D341Med (cell line): ENCODE measurements around the gene SECTM1.

ENCODE experiments used
- DNase-seq: peaks from one replicate; pipeline ENCODE4 v3.0.0; 2012; ENCODE audit warnings: low spot score

SECTM1 gene

DNA sequence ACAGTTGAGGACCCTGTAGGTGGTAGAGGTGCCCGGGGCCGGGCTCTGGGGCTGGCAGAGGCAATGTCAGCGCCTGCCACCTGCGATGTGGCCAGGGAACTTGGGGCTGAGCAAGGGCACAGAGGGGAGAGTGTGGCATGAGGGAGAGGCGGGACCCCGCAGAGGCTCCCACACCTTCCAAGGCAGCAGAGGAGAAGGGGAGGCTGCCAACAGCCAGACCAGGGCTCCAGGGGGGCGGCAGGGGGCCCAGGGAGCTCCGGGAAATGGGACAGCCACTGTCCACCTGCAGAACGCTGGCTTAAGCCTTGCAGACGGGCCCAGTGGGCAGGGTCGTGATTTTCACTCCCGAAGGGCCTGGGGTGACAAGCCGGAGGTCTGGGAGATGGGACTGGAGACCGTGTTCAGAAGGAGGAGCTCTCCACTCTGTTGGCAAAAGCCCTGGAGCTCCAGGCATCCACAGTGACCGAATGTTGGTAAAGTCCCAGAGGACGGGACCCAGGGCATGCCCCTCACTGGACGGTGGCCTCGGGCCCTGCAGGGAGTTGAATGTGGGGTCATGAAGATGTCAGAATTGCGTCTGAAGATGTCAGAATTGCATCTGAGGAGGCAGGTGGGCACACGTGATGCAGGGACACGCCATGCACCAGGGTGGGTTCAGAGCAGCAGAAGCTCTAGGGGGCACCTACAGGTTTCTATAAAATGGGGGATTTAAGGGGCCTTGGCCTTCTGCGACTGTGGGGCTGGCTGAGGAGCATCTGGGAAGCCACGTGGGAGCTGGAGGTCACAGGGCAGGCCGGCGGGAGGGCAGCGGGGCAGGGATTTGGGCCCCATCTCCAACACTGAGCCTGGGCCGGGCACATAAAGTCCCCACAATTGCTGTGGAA lies 34.8 kb downstream of the SECTM1 start:
- no peak for DNase-seq

- DNase-seq: peak; percentile 40
Measured at GRCh38 chr17:82297714-82298537, 35.6 kb downstream of the SECTM1 start.

DNA sequence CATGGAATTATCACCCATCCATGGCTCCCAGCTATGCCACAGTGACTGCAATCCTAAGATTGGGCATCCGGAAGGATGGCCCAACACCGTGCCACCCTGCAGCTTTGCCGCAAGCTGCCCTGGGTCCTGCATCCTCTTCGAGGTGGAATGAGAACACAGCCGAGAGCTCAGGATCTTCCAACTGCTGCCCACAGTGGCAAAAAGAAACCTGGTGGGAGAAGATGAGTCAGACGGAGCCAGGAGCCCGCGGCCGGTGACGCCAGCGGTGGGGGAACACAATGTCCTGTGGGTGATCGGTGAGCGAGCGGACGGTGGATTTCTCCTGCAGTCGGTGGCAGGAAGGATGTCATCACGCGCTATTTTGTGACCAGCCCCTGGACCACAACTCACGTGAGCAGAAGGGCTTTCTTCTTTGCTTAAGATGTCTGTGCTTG lies 36.3 kb downstream of the SECTM1 start:
- DNase-seq: no peak

- DNase-seq: no peak
Measured at GRCh38 chr17:82296511-82297279, 36.9 kb downstream of the SECTM1 start.

- DNase-seq: no peak
Measured at GRCh38 chr17:82295472-82295814, 38.1 kb downstream of the SECTM1 start.

- DNase-seq: no peak
Measured at GRCh38 chr17:82294064-82294773, 39.3 kb downstream of the SECTM1 start.

GRCh38 chr17:82292251-82293154 lies 41.1 kb downstream of the SECTM1 start:
- DNase-seq: peak; percentile 99

DNA sequence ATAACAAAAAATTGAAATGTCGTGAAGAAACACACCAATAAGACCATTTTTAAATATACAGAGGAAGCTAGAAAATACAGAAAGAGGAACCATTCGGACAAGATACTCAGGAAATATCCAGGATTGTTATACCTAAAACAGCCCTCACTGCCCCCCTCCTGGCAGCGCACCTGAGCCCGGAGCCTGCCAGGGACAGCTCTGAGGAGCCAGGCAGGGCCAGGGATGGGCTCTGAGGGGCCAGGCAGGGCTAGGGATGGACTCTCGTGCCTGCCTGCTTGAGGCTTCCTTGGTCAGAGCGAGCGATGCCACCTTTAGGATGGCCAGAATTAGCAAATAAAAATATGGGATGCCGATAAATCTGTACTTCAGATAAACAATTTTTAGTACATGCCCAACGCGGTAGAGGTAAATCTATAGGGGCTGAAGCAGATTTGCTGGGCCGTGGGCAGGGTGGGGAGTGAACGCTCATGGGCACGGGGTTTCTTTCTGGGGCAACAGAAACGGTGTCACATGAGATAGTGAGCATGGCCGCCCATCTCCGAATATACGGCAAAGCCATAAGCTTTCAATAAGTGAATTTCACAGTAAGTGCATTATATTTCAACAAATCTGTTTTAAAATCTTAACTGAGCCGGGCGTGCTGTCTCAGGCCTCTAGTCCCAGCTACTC lies 41.9 kb downstream of the SECTM1 start:
- no peak for DNase-seq

DNA sequence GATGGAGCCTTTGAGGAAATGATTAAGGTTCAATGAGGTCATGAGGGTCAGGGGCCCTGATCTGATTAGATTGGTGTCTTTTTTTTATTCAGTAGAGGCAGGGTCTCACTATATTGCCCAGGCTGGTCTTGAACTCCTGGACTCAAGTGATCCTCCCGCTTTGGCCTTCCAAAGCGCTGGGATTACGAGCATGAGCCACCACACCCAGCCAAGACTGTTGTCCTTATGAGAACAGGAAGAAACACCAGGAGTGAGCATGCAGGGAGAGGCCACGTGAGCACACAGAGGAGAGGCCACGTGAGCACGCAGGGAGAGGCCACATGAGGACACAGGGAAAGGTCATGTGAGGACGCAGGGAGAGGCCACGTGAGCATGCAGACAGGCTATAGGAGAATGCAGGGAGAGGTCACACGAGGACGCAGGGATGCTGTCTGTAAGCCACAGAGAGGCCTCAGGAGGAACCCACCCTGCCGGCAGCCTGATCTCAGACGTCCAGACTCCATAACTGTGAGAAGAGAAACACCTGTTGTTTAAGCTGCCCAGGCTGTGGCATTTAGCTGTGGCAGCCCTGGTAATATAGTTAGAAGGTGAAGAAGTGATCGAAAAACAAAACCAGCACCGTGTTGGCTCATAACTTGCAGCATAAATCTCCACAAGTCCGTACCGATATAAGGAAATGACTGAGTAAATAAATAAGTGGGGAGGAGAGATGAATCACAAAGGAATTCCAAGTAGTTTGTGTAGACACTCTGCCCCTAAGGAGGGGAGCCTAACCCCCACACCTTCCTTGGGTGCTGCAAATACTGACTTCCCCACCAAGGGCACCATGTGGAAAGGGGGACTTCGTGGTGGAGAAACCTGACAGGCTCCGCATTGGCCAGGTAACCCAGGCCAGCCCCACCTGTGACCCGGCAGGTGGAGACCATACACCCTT lies 45.4 kb downstream of the SECTM1 start:
- DNase-seq: no peak

GRCh38 chr17:82287013-82287867 lies 46.3 kb downstream of the SECTM1 start:
- no peak for DNase-seq

GRCh38 chr17:82285141-82285540 lies 48.4 kb downstream of the SECTM1 start:
- DNase-seq: no peak

GRCh38 chr17:82283208-82283749 lies 50.3 kb downstream of the SECTM1 start:
- DNase-seq: no peak

DNA sequence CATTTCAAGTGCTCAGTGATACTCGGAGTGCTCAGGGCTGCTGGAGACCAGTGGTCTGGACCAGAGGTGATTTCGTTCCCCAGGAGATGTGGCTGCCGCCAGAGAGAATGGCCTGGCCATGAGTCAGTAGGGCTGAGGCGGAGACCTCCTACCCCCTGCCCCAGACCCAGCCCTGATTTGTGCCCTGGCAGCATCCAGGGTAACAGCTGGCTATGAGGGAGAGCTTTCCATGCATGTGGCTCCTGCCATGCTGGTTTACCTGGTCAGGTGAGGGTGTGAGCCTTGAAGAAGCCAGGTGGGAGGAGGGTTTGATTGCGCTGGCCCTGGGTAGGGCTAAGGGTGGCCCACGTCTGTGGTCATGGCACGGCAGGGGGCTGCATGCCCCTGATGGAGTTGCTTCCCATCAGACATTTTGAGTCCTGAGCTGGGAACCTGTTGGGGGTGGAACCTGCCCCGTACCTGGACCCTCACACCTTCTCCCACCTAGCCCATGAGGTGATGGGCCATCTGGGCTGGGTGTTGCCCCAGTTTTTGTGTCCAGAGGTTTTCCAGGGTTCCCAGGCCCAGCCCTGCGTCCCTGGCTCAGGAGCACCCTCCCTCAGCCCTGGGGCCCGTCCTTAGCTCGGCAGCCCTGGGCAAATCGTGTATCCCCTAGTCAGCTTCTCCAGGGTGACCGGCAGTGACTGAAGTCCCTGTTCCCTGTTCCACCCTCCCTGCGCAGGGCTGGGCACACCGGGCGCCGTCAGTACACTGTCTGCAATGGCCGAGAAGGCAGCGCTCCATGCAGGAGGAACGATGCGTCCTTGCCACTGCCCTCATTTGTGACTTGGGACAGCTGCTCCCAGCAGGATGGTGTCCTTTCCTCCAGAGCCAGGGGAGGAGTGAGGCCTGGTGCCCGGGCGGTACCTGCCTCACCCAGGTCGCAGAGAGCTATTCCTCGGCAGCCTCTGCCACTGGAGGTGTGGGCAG lies 51.0 kb downstream of the SECTM1 start:
- no peak for DNase-seq

GRCh38 chr17:82281502-82282238 lies 51.9 kb downstream of the SECTM1 start:
- DNase-seq: no peak

DNA sequence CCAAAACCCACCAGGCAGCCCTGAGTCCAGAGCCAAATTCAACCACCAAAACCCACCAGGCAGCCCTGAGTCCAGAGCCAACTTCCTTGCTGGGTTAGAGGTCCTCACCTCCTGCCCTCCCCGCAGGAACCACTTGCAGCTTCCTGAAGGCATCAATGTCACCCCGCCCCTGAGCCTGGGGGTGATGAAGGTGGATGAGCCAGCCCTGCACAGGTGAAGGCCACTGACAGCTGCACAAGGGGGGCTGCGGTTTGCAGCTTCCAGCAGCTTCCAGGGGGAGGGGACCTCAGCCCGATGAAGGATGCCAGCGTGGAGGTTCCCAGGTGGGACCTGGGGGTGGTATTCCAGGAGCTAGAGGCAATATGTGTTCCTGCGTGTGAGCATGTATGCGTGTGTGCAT lies 52.5 kb downstream of the SECTM1 start:
- no peak for DNase-seq

DNA sequence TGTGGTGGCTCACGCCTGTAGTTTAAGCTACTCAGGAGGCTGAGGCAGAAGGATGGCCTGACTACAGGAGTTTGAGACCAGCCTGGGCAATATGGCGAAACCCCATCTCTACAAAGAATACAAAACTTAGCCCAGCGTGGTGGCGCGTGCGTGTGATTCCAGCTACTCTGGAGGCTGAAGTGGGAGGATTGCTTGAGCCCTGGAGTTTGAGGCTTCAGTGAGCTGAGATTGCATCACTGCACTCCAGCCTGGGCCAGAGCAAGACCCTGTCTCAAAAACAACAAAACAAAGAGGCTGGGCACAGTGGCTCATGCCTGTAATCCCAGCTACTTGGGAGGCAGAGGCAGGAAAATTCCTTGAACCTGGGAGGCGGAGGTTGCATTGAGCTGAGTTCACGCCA lies 53.0 kb downstream of the SECTM1 start:
- DNase-seq: no peak
